IMR-90 (cell line): Measurements from ENCODE around the gene NDEL1.

ENCODE experiments used
- CTCF ChIP-seq: conservative IDR thresholded peaks from 2 replicates; pipeline ENCODE4 v1.5.1; 2012; ENCODE audit warnings: mild to moderate bottlenecking, low read depth, low read length, improper control_type of control experiment
- POLR2A ChIP-seq: IDR thresholded peaks from 2 replicates; pipeline ENCODE4 v1.6.1; 2012; ENCODE audit warnings: mild to moderate bottlenecking, low read depth, low read length
- SMC3 ChIP-seq: fragments of 150-350 bp; IDR thresholded peaks from 2 replicates; pipeline ENCODE4 v1.6.1; 2016; ENCODE audit warnings: low read depth, mild to moderate bottlenecking, antibody characterized with exemption, low read length, moderate library complexity

- TF ChIP-seq CTCF (no peak), SMC3 (no peak), POLR2A (no peak)
Measured at GRCh38 chr17:8473451-8474192, 37.9 kb downstream of the NDEL1 start.
